DOHH2 (cell line): Measurements from ENCODE around the gene POMGNT1.

Source experiments
- H3F3A ChIP-seq: fragments of 200-600 bp; sonication (generic), shearing (Covaris generic); 2 replicates; pipeline ENCODE4 v1.6.0; 2016; ENCODE audit warnings: antibody characterized with exemption, mild to moderate bottlenecking; ENCODE audit not compliant: control insufficient read depth, insufficient read depth
- H3K27ac ChIP-seq: fragments of 200-600 bp; sonication (generic); 2 replicates; pipeline ENCODE4 v1.5.1; 2014; ENCODE audit warnings: low read depth, mild to moderate bottlenecking, low read length, moderate library complexity
- H3K27me3 ChIP-seq: fragments of 200-600 bp; sonication (generic); 2 replicates; pipeline ENCODE4 v1.6.1; 2014; ENCODE audit warnings: mild to moderate bottlenecking, low read length, mixed read lengths; ENCODE audit not compliant: control insufficient read depth
- H3K36me3 ChIP-seq: fragments of 200-600 bp; sonication (generic); 2 replicates; pipeline ENCODE4 v1.6.1; 2014; ENCODE audit warnings: mild to moderate bottlenecking, low read length, moderate library complexity, mixed read lengths; ENCODE audit not compliant: control insufficient read depth
- H3K4me1 ChIP-seq: fragments of 200-600 bp; sonication (generic); 2 replicates; pipeline ENCODE4 v1.6.1; 2014; ENCODE audit warnings: mild to moderate bottlenecking, low read length, mixed read lengths; ENCODE audit not compliant: control insufficient read depth
- H3K4me2 ChIP-seq: fragments of 200-600 bp; sonication (generic); 2 replicates; pipeline ENCODE4 v1.6.0; 2014; ENCODE audit warnings: mild to moderate bottlenecking, low read length, moderate library complexity
- H3K4me3 ChIP-seq: fragments of 200-600 bp; sonication (generic); 2 replicates; pipeline ENCODE4 v1.5.1; 2014; ENCODE audit warnings: mild to moderate bottlenecking, low read length, mixed read lengths
- H3K79me2 ChIP-seq: fragments of 200-600 bp; sonication (generic); 2 replicates; pipeline ENCODE4 v1.6.1; 2014; ENCODE audit warnings: mild to moderate bottlenecking, low read length, mixed read lengths; ENCODE audit not compliant: control insufficient read depth
- H3K9me2 ChIP-seq: fragments of 200-600 bp; sonication (generic); replicated peaks from 2 replicates; pipeline ENCODE4 v1.6.1; 2014; ENCODE audit warnings: mild to moderate bottlenecking, low read length, mixed read lengths; ENCODE audit not compliant: control insufficient read depth
- H3K9me3 ChIP-seq: fragments of 200-600 bp; sonication (generic); 2 replicates; pipeline ENCODE4 v1.6.1; 2014; ENCODE audit warnings: antibody characterized with exemption, low read length, mixed read lengths; ENCODE audit not compliant: control insufficient read depth, insufficient read depth
- H4K20me1 ChIP-seq: fragments of 200-600 bp; sonication (generic); 2 replicates; pipeline ENCODE4 v1.6.0; 2014; ENCODE audit warnings: low read depth, mild to moderate bottlenecking, antibody characterized with exemption, low read length, moderate library complexity; ENCODE audit not compliant: control insufficient read depth, insufficient read depth
- CTCF ChIP-seq: fragments of 200-600 bp; sonication (generic); IDR thresholded peaks from one replicate; pipeline ENCODE4 v1.5.1; 2014; ENCODE audit warnings: antibody characterized with exemption, mild to moderate bottlenecking, low read depth, low read length; ENCODE audit not compliant: poor library complexity, severe bottlenecking
- EZH2phosphoT487 ChIP-seq: fragments of 200-600 bp; sonication (generic); IDR thresholded peaks from 2 replicates; pipeline ENCODE4 v1.6.1; 2017; ENCODE audit warnings: borderline replicate concordance, mild to moderate bottlenecking, antibody characterized with exemption, low read length, moderate library complexity, mixed read lengths

POMGNT1 gene

GRCh38 chr1:46183079-46183847 lies 15.0 kb downstream of the POMGNT1 start:
- no peaks in the 10 kb centered on the region for H4K20me1 ChIP-seq
- H3K27me3 ChIP-seq, result no peaks in the 10 kb centered on the region
- H3K4me1 ChIP-seq, result peaks cover 6% of the 10 kb centered on the region
- no peak overlapping the region for H3K4me3 ChIP-seq
- no peaks in the 10 kb centered on the region for H3K9me3 ChIP-seq
- no peaks in the 10 kb centered on the region for H3K36me3 ChIP-seq
- H3K4me2 ChIP-seq, result no peak overlapping the region
- TF ChIP-seq CTCF (no peak), EZH2phosphoT487 (no peak)
- no peak overlapping the region for H3K27ac ChIP-seq
- no peaks in the 10 kb centered on the region for H3F3A ChIP-seq
- H3K9me2 ChIP-seq, result no peaks in the 10 kb centered on the region
- H3K79me2 ChIP-seq, result no peaks in the 10 kb centered on the region

- no peaks in the 10 kb centered on the region for H3K36me3 ChIP-seq
- H3K4me3 ChIP-seq, result no peak overlapping the region
- TF ChIP-seq CTCF (no peak), EZH2phosphoT487 (no peak)
- no peaks in the 10 kb centered on the region for H3K9me2 ChIP-seq
- no peak overlapping the region for H3K4me2 ChIP-seq
- H3K9me3 ChIP-seq, result no peaks in the 10 kb centered on the region
- no peaks in the 10 kb centered on the region for H3K27me3 ChIP-seq
- H3K27ac ChIP-seq, result no peak overlapping the region
- H3K4me1 ChIP-seq, result peaks cover 6% of the 10 kb centered on the region
- no peaks in the 10 kb centered on the region for H3F3A ChIP-seq
- no peaks in the 10 kb centered on the region for H4K20me1 ChIP-seq
- H3K79me2 ChIP-seq, result no peaks in the 10 kb centered on the region
Measured at GRCh38 chr1:46181343-46182260, 16.6 kb downstream of the POMGNT1 start.

- Histone ChIP-seq H3K4me3 (no peak overlapping the region), H3K79me2 (no peaks in the 10 kb centered on the region), H4K20me1 (no peaks in the 10 kb centered on the region), H3K4me2 (no peak overlapping the region), H3K36me3 (no peaks in the 10 kb centered on the region), H3K9me2 (no peaks in the 10 kb centered on the region), H3K9me3 (no peaks in the 10 kb centered on the region), H3K4me1 (peaks cover 6% of the 10 kb centered on the region), H3K27ac (no peak overlapping the region), H3K27me3 (no peaks in the 10 kb centered on the region), H3F3A (no peaks in the 10 kb centered on the region)
- TF ChIP-seq CTCF (no peak), EZH2phosphoT487 (no peak)
Measured at GRCh38 chr1:46180082-46180616, 18.1 kb downstream of the POMGNT1 start.
